Activated CD4-positive, alpha-beta T cell treated with anti-CD3 and anti-CD28 coated beads, Interleukin-2, amount 50 U/mL, for 16 hours (primary cell): ENCODE results near the gene PIGK.
A peak's percentile ranks its signal among the peaks of the same experiment; 100 is the strongest.
"Not testable (repeated sequence)": the region's sequence is repeated elsewhere in the genome, so short reads cannot be mapped to it uniquely, and the experiment has no call there.

Experiments used
- DNase-seq: peaks from one replicate; pipeline ENCODE4 v3.0.0-alpha.2; 2020

Gene PIGK

GRCh38 chr1:77188770-77189169 lies 30.5 kb downstream of the PIGK start:
- no peak for DNase-seq

GRCh38 chr1:77186907-77187306 lies 32.3 kb downstream of the PIGK start:
- DNase-seq = not testable (repeated sequence)

DNA sequence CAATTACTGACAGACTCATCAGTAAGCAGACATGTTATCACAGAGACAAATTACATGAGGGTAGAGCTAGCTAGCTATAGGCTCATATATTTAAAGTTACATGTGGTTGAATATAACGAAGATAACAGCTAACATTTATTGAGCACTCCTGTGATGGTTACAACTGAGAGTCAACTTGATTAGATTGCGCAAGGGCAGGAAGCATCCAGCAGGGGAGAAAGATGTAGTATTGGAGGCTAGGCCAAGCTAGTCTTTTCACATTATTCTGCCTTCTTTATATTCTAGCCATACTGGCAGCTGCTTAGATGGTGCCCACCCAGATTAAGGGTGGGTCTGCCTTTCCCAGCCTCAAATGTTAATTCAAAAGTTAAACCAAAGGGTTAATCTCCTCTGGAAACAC lies 37.1 kb downstream of the PIGK start:
- no peak for DNase-seq

DNA sequence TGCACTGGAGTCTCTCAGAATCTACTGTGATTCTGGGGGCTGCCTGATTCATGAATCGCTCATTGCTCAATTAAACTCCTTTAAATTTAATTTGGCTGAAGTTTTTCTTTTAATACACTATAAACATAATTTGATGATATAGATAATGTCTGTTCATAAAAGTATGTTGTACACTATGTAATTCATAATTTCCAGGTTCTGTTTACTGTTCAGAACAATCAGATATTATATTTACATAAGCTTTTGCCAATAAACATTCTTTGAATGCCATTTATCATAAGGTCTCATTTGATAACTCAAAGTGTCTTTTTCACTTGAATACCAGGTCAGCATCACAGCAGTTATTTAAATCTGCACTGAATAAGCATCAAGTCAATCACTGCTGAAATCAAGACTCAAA lies 39.6 kb downstream of the PIGK start:
- DNase-seq = no peak

DNA sequence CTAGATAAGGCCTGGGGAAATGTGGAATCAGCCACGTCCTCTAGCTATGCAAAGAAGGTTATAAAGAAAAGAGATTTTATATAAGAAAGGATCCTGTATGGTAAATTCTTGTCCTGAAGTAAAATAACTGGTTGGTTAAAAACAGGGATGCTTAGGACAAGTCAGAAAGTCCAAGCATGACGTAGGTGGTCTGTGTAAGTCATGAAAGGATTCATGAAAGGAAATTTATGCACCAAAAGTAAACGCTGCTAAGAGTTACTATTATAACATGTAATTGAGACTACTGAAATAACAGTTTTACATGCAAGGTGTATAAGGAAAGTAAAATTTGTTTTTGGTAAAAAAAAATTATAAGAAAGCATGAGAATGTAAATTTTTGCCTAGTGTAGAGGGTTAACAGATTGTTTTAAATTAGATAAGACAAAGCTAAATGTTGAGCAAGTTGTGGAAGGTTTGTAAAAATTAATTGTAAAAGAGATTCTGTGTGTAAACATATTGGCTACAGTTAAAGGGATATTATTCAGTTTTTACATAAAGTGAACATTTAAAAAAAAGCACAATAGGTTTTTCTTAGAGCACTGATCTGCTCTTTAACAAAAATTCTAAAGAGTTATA lies 43.9 kb downstream of the PIGK start:
- no peak for DNase-seq

DNA sequence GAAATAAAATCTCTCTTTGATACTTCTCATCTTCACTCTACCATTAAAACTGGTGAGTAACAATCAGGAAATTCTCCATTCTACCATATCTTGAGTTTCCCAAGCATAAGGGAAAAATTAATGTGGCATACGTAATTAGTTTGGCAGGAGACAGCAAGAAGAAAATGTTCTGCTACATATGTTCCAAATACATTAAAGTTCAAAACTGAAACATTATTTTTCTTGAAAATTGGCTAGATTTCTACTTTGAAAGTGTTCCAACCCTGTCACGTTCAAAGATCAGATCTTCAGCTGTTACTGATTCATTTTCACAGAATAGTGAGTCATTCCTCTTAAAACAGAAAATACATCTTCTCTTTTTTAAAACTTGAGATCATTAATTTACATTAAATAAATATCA lies 48.5 kb downstream of the PIGK start:
- no peak for DNase-seq

DNA sequence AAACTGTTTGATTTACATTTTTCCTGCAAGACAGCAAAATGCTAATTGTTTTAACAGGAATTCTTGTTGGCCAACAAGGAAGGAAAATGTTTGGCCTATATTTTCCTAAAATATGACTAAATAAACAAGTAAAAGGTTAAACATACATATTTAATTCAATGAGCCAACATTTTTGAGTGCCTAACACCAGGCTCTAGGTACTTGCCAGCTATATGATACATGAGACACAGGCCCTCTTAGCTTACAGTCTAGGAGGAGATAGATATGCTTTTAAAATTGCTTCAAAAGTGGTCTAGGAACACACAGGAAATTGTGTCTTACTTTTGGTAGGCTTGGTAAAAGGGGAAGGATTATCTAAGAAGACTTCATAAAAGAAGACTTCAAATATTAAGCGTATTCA lies 50.9 kb downstream of the PIGK start:
- DNase-seq = no peak

DNA sequence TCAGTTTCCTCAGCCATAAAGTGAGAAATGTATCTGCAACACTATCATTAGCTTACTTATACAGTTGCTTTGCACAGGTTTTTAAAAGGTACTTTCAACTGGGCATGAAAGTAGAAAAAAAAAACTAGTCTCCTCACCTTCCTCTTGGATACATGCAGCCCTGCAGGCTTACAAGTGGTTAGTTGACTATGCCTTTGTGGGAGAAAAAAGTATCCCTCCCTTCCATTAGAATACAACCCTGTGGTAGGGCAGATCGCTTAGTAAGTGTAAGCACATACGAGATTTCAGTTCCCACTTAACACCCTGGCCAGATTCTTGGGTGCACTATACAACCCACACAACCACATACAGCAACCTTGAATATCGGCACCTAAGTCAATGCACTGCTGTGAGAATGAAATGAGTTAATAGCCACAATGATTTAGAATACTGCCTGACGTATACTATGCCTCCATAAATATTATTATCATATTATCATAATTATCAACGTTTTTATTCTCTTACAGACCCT lies 54.7 kb downstream of the PIGK start:
- no peak for DNase-seq

DNA sequence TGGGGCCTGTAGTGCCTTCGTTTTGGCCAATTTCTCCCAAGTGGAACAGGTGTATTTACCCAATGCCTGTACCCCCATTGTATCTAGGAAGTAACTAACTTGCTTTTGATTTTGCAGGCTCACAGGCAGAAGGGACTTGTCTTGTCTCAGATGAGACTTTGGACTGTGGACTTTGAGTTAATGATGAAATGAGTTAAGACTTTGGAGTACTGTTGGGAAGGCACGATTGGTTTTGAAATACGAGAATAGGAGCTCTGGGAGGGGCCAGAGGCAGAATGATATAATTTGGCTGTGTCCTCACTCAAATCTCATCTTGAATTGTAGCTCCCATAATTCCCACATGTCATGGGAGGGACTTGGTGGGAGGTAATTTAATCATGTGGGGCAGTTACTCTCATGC lies 59.5 kb downstream of the PIGK start:
- DNase-seq = not testable (repeated sequence)

DNA sequence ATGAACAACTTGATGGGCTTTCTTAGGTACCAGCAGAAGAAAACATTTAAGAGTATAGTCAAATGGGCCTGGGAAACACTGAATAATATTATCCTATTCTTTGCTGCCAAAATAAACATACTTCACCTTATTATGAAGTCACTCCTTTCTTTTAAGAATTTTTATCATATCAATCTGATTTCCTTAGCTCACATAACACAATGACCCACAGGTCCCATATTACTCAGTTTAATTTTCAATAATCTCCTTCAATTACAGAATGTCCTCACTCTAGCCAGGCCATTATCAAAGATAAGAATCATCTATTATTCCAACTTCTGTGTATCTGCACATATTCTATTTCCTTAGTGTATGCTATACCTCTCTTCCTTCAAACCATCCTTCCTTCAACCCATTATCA lies 63.0 kb downstream of the PIGK start:
- no peak for DNase-seq

GRCh38 chr1:77146270-77146669 lies 73.0 kb downstream of the PIGK start:
- no peak for DNase-seq

DNA sequence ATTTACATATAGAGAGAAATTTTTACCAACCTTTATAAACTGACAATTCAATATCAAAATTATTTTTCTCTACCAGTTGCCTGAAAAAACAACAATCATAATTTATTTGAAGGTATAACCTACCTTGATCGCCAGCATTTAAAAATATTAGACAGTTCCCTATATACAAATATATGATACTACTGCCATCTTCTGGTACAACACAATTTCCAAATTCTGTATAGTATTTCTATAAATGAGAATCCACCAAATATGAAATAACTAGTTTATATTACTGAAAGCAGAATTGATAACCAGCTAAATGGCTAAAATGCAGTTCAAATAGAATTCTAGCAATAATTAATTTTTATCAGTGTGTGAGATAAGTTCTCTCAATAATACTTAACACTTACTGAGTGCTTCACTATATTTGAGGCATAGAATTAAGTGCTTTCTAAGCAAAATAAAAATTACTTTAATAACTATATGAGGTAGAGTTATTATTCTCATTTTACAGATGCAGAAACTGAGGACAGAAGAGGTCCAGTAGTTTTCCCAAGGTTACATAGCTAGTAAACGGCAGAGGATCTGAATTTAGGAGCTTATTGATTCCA lies 75.6 kb downstream of the PIGK start:
- DNase-seq = no peak

DNA sequence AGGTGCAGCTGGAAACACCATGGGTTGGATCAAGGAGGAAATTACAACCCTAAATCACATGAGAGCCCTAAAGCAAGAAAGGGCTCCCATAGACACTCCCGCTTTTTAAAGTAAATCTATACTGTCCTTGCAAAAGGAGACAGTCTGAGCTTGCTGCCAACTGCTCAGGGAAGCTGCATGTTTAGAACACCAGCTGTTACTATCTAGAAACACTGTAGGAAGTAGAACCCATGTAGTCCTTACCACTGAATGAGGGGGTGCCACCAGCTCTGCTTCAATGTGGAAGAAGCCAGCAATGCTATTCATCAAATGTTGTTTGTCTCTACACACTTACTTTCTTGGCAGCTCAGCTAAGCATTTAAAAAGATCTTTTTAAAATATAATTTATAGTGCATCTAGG lies 79.8 kb downstream of the PIGK start:
- no peak for DNase-seq

- DNase-seq = no peak
These were observed 84.9 kb downstream of the PIGK start for GRCh38 chr1:77134359-77134758.

DNA sequence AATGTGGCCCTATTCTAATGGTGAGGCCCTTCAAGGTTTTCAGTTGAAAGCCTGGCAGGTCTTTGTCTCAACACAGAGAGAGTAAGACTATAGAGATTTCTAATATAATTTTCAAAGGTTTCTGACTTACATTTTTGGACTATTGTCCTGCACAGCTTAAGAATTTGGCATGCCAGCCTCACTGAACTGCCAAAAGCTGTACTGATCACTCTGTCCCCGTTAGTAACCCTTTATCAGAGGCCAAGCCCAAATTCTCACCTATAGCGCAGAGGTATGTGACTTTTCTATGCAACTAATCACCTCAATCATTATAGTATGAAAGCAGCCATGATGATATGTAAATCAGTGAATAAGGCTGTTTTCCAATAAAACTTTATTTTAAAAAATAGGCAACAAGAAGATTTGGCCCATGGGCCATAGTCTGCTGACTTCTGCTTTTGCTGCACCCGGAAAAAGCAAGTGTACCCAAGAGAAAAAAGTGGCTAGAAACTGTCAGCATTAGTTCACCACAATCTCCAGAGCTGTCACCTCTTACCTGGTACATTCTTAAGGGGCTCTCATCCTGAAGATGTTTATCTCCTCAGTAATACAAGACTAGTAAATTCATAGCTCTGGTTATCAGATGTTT lies 85.4 kb downstream of the PIGK start:
- no peak for DNase-seq

DNA sequence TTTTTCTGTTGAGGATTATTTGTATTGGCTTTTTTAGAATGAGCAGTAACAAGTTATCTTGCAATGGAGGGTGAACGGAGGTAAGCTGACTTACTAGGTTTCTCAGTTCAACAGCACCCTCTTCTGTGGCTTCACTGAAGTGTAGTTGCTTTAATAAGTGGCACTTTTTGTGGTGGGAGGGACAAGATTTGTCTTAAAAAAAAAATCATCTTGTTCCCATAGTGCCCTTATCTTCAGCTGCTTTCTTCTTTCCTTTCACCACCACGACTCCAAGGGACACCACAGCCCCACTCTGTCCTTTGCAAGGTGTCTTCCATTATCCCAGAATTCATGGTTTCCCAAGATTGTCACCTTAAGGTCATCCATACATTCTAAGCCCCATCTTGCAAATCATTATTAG lies 92.9 kb downstream of the PIGK start:
- DNase-seq = peak; percentile 12

DNA sequence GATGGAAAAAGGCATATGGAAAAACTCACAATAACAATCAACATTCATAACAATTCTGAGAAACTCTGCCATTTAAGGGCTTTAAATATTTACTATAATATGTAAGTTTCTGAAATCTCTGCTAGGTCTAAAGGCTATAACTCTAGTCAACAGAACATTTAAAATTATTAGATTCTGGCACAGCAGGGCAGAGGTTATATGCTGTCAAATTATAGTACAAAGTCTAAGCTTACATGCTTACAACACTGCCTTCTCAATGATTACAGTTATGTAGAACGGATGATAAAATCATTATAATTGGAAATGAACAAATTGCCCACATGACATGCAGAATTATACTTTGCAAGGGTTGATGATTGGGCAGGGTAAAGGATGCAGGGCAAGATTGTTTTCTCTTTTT lies 97.7 kb downstream of the PIGK start:
- no peak for DNase-seq

DNA sequence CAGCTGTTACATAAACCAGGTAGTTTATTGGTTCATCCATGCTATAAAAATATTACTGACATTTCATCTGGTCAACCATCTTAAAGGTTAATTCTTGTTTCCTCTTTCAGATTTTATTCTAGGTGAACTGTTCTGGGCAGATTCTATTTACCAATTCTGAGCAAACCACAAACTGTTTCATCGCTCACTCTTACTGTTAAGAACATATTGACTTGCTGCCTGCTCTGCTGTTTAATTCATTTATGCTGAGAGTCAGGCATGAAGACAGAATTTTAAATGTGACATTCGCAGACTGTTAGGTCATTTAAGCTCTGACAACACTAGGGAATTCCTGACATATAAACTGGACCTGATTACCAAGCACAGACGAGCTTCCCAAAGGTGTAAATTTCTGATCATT lies 98.3 kb downstream of the PIGK start:
- no peak for DNase-seq

DNA sequence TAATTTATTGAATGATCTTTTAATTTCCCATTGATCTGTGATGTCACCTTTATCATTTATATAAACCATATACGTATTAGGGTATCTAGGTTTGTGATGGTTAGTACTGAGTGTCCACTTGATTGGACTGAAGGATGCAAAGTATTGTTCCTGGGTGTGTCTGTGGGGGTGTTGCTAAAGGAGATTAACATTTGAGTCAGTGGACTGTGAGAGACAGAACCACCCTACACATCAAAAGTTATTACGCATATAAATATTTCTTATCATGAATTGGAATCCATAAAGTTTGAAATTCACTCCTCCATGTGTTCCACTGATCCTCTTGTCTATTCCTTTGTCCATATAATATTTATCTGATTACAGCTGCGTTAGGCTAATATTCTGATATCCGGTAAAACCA lies 100.5 kb downstream of the PIGK start:
- DNase-seq = no peak

DNA sequence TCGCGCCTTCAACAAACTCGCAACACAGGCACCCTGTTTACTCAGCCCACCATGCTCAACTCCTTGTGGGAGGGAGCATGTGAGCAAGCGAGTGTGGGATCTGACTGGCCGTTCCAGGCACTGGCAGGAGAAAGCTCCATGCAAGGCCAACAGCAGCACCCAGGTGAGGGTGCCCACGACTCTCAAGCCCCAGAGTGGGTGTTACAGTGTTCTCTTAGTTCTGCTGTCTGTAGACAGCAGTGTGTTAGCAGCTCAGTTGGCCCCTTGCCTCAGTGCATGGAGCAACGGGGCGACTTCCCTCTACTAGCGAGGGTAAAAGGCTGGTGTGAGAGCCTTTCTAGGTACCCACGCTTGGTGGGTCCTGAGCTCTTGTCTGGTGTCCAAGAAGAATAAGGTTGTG lies 114.6 kb downstream of the PIGK start:
- no peak for DNase-seq

- no peak for DNase-seq
These were observed 115.7 kb downstream of the PIGK start for GRCh38 chr1:77103486-77103885.

DNA sequence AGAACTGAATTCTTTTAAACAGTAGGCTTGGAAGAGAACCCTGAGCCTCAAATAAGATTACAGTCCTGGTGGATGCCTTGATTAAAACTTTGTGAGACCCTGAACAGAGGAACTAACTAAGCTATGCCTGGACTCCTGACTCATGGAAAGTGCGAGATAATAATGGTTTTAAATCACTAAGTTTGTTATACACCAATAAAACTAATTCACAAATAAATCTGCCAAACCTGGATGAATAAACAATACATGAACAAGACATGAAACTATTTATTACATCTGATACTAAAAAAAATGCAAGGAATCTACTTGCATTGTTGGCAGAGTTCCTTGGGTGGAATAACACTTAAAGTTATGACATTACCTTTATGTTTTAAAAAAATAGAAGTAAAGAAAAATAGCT lies 118.4 kb downstream of the PIGK start:
- DNase-seq = no peak

GRCh38 chr1:77096496-77097255 lies 122.6 kb downstream of the PIGK start:
- no peak for DNase-seq

DNA sequence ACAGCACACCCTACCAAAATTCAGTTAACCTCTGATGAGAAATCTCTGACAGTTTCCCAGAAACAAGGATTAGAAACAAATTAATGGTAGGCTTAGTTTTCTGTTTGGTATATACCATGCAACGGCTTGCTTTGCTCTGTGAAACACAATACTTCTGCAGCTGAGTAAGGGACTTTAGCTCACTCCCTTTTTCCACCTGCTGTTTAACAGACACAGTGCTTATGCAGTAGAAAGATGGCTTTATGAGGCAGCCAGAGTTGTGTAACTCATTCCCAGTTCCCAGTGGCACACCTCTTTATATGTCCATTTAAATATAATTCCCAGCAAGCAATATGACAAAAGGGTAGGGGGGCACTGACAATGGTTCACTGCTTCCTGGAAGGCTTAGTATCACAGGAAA lies 124.0 kb downstream of the PIGK start:
- no peak for DNase-seq
